HEK293 (cell line): ENCODE data around the gene RGS12.

ENCODE experiments used
- AEBP2 ChIP-seq: fragments of 450-650 bp; formaldehyde crosslinking; IDR thresholded peaks from 2 replicates; pipeline ENCODE4 v1.5.1; 2016; ENCODE audit warnings: missing biosample characterization, missing genetic modification characterization, borderline replicate concordance
- ATF2 ChIP-seq: fragments of 450-650 bp; formaldehyde crosslinking; IDR thresholded peaks from 2 replicates; pipeline ENCODE4 v1.5.1; 2016; ENCODE audit warnings: missing biosample characterization, missing genetic modification characterization, low read depth
- MYNN ChIP-seq: fragments of 450-650 bp; formaldehyde crosslinking; IDR thresholded peaks from 2 replicates; pipeline ENCODE4 v1.5.1; 2016; ENCODE audit warnings: missing biosample characterization, missing genetic modification characterization, borderline replicate concordance
- ZBTB20 ChIP-seq: fragments of 450-650 bp; formaldehyde crosslinking; IDR thresholded peaks from 2 replicates; pipeline ENCODE4 v1.5.1; 2016; ENCODE audit warnings: missing biosample characterization, missing genetic modification characterization
- ZBTB8A ChIP-seq: fragments of 450-650 bp; formaldehyde crosslinking; IDR thresholded peaks from 2 replicates; pipeline ENCODE4 v1.5.1; 2016; ENCODE audit warnings: missing biosample characterization, missing genetic modification characterization
- ZNF610 ChIP-seq: fragments of 450-650 bp; formaldehyde crosslinking; IDR thresholded peaks from 2 replicates; pipeline ENCODE4 v1.5.1; 2016; ENCODE audit warnings: missing biosample characterization, missing genetic modification characterization, borderline replicate concordance
- ZNF670 ChIP-seq: fragments of 450-650 bp; formaldehyde crosslinking; IDR thresholded peaks from 2 replicates; pipeline ENCODE4 v1.5.1; 2016; ENCODE audit warnings: missing biosample characterization, missing genetic modification characterization, low read depth
- ZNF785 ChIP-seq: fragments of 450-650 bp; formaldehyde crosslinking; IDR thresholded peaks from 2 replicates; pipeline ENCODE4 v1.5.1; 2016; ENCODE audit warnings: missing biosample characterization, missing genetic modification characterization
- TF ChIP-seq, protein P1 (sequence below): fragments of 450-650 bp; formaldehyde crosslinking; IDR thresholded peaks from 2 replicates; pipeline ENCODE4 v1.5.1; 2016; ENCODE audit warnings: missing biosample characterization, missing genetic modification characterization
- TF ChIP-seq, protein P2 (sequence below): fragments of 450-650 bp; formaldehyde crosslinking; IDR thresholded peaks from 2 replicates; pipeline ENCODE4 v1.5.1; 2016; ENCODE audit warnings: missing biosample characterization, missing genetic modification characterization
- TF ChIP-seq, protein P3 (sequence below): fragments of 450-650 bp; formaldehyde crosslinking; IDR thresholded peaks from 2 replicates; pipeline ENCODE4 v1.5.1; 2016; ENCODE audit warnings: missing biosample characterization, missing genetic modification characterization

DNA sequence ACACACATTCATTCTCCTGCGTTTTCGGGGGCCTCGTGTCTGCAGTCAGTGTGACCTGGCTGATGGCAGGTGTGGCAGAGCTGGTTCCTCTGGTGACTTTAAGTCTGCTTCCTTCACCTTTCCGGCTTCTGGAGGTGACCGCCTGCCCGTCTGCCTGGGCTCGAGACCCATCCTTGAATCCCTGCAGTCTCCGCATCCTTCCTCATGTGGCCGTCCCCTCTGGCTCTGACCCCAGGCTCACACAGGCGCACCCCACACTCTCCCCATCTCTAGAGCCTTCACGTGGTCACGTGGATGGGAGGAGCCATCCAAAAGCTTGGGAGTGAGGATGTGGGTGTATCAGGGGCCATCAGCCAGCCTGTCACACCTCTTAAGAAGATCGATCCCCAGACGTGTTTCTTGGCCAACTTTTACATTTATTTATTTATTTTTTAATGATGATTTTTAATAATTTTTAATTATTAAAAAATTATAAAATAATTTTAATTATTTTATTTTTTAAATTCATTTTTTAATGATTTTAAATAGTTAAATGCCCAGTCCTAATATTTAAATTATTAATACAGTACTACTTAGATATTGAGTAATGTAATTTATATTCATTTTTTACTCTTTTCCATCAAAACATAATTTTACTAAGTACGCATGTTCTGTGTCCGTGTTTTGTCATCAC, 20.9 kb downstream of the RGS12 start:
- TF ChIP-seq, protein P1, sequence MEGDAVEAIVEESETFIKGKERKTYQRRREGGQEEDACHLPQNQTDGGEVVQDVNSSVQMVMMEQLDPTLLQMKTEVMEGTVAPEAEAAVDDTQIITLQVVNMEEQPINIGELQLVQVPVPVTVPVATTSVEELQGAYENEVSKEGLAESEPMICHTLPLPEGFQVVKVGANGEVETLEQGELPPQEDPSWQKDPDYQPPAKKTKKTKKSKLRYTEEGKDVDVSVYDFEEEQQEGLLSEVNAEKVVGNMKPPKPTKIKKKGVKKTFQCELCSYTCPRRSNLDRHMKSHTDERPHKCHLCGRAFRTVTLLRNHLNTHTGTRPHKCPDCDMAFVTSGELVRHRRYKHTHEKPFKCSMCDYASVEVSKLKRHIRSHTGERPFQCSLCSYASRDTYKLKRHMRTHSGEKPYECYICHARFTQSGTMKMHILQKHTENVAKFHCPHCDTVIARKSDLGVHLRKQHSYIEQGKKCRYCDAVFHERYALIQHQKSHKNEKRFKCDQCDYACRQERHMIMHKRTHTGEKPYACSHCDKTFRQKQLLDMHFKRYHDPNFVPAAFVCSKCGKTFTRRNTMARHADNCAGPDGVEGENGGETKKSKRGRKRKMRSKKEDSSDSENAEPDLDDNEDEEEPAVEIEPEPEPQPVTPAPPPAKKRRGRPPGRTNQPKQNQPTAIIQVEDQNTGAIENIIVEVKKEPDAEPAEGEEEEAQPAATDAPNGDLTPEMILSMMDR (tag by site-specific recombination), result no peak
- TF ChIP-seq ZNF785 (tag by site-specific recombination) (no peak), ZNF610 (no peak), AEBP2 (tag by site-specific recombination) (no peak), ZNF670 (tag by site-specific recombination) (no peak), ATF2 (tag by site-specific recombination) (no peak), ZBTB8A (tag by site-specific recombination) (no peak), ZBTB20 (tag by site-specific recombination) (no peak), MYNN (tag by site-specific recombination) (no peak)
- TF ChIP-seq, protein P2, sequence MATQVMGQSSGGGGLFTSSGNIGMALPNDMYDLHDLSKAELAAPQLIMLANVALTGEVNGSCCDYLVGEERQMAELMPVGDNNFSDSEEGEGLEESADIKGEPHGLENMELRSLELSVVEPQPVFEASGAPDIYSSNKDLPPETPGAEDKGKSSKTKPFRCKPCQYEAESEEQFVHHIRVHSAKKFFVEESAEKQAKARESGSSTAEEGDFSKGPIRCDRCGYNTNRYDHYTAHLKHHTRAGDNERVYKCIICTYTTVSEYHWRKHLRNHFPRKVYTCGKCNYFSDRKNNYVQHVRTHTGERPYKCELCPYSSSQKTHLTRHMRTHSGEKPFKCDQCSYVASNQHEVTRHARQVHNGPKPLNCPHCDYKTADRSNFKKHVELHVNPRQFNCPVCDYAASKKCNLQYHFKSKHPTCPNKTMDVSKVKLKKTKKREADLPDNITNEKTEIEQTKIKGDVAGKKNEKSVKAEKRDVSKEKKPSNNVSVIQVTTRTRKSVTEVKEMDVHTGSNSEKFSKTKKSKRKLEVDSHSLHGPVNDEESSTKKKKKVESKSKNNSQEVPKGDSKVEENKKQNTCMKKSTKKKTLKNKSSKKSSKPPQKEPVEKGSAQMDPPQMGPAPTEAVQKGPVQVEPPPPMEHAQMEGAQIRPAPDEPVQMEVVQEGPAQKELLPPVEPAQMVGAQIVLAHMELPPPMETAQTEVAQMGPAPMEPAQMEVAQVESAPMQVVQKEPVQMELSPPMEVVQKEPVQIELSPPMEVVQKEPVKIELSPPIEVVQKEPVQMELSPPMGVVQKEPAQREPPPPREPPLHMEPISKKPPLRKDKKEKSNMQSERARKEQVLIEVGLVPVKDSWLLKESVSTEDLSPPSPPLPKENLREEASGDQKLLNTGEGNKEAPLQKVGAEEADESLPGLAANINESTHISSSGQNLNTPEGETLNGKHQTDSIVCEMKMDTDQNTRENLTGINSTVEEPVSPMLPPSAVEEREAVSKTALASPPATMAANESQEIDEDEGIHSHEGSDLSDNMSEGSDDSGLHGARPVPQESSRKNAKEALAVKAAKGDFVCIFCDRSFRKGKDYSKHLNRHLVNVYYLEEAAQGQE, result no peak
- TF ChIP-seq, protein P3, sequence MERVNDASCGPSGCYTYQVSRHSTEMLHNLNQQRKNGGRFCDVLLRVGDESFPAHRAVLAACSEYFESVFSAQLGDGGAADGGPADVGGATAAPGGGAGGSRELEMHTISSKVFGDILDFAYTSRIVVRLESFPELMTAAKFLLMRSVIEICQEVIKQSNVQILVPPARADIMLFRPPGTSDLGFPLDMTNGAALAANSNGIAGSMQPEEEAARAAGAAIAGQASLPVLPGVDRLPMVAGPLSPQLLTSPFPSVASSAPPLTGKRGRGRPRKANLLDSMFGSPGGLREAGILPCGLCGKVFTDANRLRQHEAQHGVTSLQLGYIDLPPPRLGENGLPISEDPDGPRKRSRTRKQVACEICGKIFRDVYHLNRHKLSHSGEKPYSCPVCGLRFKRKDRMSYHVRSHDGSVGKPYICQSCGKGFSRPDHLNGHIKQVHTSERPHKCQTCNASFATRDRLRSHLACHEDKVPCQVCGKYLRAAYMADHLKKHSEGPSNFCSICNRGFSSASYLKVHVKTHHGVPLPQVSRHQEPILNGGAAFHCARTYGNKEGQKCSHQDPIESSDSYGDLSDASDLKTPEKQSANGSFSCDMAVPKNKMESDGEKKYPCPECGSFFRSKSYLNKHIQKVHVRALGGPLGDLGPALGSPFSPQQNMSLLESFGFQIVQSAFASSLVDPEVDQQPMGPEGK (tag by site-specific recombination), result no peak
